Mucosa of descending colon (tissue), 3 donors: ENCODE data around the gene GRK7. TPM values are rescaled to one million over a fixed set of nuclear protein-coding genes. Genes with fewer than 3 reads are reported as not detected.
A peak's percentile ranks its signal among the peaks of the same experiment; 100 is the strongest.
"Not testable (repeated sequence)": the region's sequence is repeated elsewhere in the genome, so short reads cannot be mapped to it uniquely, and the experiment has no call there.

Experiments
- ATAC-seq: fragments of 200-7000 bp; cut with Tn5 transposase; one replicate; pipeline ENCODE4 v1.9.1; 2020; ENCODE audit warnings: mild to moderate bottlenecking, moderate library complexity
- DNase-seq, 3 donors: peaks; one replicate each; pipeline ENCODE4 v3.0.0-alpha.2; 2020
- H3K36me3 ChIP-seq: fragments of 200-600 bp; one replicate; pipeline ENCODE4 v1.8.0; 2021; ENCODE audit warnings: low read depth, mild to moderate bottlenecking
- H3K4me1 ChIP-seq: fragments of 200-600 bp; one replicate; pipeline ENCODE4 v1.8.0; 2021; ENCODE audit warnings: low read depth, mild to moderate bottlenecking
- H3K4me3 ChIP-seq: fragments of 200-600 bp; one replicate; pipeline ENCODE4 v1.8.0; 2021; ENCODE audit warnings: mild to moderate bottlenecking
- H3K9me3 ChIP-seq: fragments of 200-600 bp; one replicate; pipeline ENCODE4 v1.8.0; 2021; ENCODE audit warnings: mild to moderate bottlenecking
- CTCF ChIP-seq: fragments of 200-600 bp; IDR thresholded peaks from one replicate; pipeline ENCODE4 v1.8.0; 2022; ENCODE audit warnings: antibody characterized with exemption, mild to moderate bottlenecking
- intact Hi-C, 2 donors: fragments of 100-400 bp; cut with DNase I in 1 of 2; cut with micrococcal nuclease in 1 of 2; formaldehyde crosslinking; loops; one replicate each; pipeline versions ENCODE4 v1.11.0 to v1.11.1; 2022; cut with DNase I, micrococcal nuclease
- total RNA-seq, 3 donors: library from RNA; stranded (reverse); fragmentation: NEBNext Ultra II Directional in 2 of 3; extraction: Animal tissue kit (Norgen Biotek cat#: 25700) in 2 of 3; gene quantifications; one replicate each; pipeline versions ENCODE4 v1.2.1 to v1.2.4, GENCODE V29; 2021 to 2023
- donor health status: DM: no; HTN: no; CAD: no; lungs with moderate emphysema.
- donor health status: DM: no; HTN: no; CAD: no.
- donor health status: DM: no; HTN: yes; CAD: no.

The GRK7 gene
- total RNA-seq, 3 donors from 2014 or later = not detected

GRCh38 chr3:141783632-141784031 lies 20.4 kb downstream of the GRK7 start:
- Histone ChIP-seq H3K4me3 (no peak overlapping the region), H3K9me3 (no peaks in the 10 kb centered on the region), H3K36me3 (no peaks in the 10 kb centered on the region), H3K4me1 (no peaks in the 10 kb centered on the region)
- ATAC-seq (no peak), DNase-seq (no peak)
- intact Hi-C loops = no loop called here
- no peak for TF ChIP-seq CTCF

GRCh38 chr3:141784096-141784495 lies 20.9 kb downstream of the GRK7 start:
- DNase-seq (no peak), ATAC-seq (no peak)
- intact Hi-C loops = no loop called here
- TF ChIP-seq CTCF = no peak
- H3K36me3 ChIP-seq = no peaks in the 10 kb centered on the region
- no peaks in the 10 kb centered on the region for H3K9me3 ChIP-seq
- H3K4me3 ChIP-seq = no peak overlapping the region
- no peaks in the 10 kb centered on the region for H3K4me1 ChIP-seq

GRCh38 chr3:141784531-141784930 lies 21.3 kb downstream of the GRK7 start:
- no peak for ATAC-seq
- no peak for DNase-seq
- H3K4me3 ChIP-seq = no peak overlapping the region
- TF ChIP-seq CTCF = no peak
- intact Hi-C loops = no loop called here
- no peaks in the 10 kb centered on the region for H3K4me1 ChIP-seq
- H3K9me3 ChIP-seq = no peaks in the 10 kb centered on the region
- H3K36me3 ChIP-seq = no peaks in the 10 kb centered on the region

GRCh38 chr3:141788149-141788548 lies 24.9 kb downstream of the GRK7 start:
- DNase-seq = no peak
- TF ChIP-seq CTCF = no peak
- Histone ChIP-seq H3K36me3 (no peaks in the 10 kb centered on the region), H3K9me3 (no peaks in the 10 kb centered on the region), H3K4me3 (no peak overlapping the region), H3K4me1 (no peaks in the 10 kb centered on the region)
- no peak for ATAC-seq
- intact Hi-C loops = no loop called here

- H3K4me1 ChIP-seq, ATAC-seq, DNase-seq, intact Hi-C loops, H3K9me3 ChIP-seq, H3K36me3 ChIP-seq, H3K4me3 ChIP-seq: not testable (repeated sequence)
Observed at GRCh38 chr3:141788750-141789149, 25.5 kb downstream of the GRK7 start.

- intact Hi-C loops = no loop called here
- no peak for DNase-seq
- Histone ChIP-seq H3K9me3 (no peaks in the 10 kb centered on the region), H3K36me3 (no peaks in the 10 kb centered on the region), H3K4me3 (no peak overlapping the region), H3K4me1 (no peaks in the 10 kb centered on the region)
- ATAC-seq = peak; percentile 45
- no peak for TF ChIP-seq CTCF
Observed at GRCh38 chr3:141789281-141789680, 26.1 kb downstream of the GRK7 start.
